Stimulated activated CD8-positive, alpha-beta memory T cell treated with anti-CD3 and anti-CD28 coated beads, Interleukin-12 subunit alpha, Interleukin-12 subunit beta, amount 100 ng/mL, for 4 hours (primary cell): ENCODE measurements around the gene ACER3.
"Not testable (repeated sequence)": the region's sequence is repeated elsewhere in the genome, so short reads cannot be mapped to it uniquely, and the experiment has no call there.

Experiments used
- DNase-seq: peaks from one replicate; pipeline ENCODE4 v3.0.0-alpha.2; 2020; ENCODE audit warnings: low read depth

ACER3 gene

DNA sequence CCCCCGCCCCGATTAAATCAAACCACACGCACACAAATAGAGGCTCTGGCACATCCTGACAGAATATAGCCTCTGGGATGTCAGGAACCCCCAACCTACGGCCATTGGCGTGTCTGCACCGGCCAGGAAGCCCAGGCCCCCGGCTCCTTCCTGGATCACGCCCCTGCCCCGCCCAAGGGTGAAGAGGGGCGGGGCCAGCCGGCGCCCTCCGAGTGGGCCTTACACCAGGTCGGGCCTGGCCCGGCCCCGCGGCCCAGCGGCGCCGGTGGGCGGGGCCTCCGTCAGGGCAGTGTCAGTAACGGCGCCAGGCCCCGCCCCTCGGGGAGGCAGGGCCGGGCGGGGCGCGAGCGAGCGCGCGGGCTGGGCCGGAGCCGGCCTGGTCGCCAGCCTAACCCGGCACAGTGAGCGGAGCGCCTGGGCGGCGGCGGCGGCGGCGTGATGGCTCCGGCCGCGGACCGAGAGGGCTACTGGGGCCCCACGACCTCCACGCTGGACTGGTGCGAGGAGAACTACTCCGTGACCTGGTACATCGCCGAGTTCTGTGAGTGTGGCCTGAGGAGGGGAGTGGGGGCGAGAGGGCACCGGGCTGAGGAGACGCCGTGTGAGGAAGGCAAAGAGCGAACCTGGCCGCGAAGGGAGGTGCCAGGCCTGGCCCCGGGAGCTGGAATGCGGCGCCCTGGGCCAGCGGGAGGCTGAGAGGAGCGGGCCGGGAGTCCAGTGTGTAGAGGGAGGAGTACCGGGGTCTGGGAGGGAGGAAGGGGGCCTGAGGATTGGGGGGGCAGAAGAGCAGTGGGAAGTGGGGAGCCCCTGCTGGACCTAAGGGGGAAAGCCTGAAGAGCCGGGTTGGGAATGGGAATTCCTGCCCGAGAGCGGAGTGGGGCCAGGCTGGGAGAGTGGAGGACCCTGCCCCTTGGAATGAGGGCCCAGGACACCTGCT lies at the start of gene ACER3:
Gene ACER3, plus strand, starts transcription at position 380 of the 937 bp plus-strand sequence. Its CDS starts 59 bp downstream, at position 439.
- DNase-seq, result peak; percentile 79

DNA sequence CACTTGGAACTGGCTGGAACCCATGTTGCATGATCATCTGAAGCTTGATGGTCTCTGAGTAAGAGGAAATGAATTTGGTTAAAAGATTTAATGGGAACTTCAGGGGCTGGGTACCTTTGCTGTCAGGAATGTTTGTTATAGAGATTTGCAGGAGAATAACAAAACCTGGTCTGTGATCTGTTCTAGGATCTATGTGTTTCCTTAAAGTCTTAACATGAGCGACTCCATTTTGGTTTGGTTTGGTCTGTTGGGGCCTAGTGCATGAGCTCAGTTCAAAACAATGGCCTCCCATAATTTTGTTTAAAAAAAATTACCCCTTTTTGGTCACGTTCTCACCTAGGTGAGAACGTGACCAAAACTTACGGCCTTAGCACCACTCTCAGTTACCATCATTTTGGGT lies 49.5 kb upstream of the ACER3 start:
- no peak for DNase-seq

DNA sequence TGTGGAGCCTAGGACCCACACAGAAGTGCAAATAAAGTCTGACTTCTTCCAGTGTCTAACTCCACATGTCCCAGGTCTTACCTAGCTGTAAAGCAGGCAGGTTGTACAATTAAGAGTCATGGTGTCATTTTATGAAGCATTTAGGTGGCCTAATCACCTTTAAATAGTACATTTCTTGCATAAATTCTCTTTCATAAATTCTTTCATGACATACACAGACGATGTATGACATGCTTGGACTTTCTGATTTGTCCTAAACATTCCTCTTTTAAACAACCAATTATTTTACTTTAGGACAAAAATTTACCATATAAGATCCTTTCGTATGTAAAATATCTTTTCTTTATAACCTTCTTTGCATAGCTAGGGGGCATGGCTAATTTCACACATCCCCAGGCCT lies 46.3 kb upstream of the ACER3 start:
- no peak for DNase-seq

DNA sequence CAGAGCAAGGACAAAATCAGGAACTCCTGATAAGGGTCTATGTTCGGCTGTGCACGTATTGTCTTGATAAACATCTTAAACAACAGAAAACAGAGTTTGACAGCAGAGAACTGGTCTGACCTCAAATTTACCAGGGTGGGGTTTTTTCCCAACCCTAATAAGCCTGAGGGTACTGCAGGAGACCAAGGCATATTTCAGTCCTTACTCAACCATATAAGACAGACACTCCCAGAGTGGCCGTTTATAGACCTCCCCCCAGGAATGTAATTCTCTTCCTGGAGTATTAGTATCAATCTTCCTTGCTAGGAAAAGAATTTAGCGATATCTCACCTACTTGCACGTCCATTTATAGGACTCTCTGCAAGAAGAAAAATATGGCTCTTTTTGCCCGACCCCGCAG lies 45.0 kb upstream of the ACER3 start:
- not testable (repeated sequence) for DNase-seq

DNA sequence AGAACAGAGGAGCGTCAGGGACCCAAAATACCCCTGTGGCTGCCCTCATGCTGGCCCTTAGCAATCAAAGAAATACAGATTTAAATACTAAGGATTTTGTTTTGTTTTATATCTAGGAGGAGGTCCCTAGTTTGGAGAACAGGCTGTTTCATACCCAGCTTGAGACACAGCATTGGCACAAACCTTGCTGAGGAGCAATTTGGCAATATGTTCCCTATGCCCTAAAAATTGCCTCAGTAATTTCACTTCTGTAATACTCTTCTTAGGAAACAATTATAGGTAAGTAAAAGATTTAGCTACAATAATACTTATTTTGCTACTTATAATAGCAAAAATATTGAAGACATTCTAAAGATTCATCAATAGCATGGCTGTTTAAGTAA lies 40.5 kb upstream of the ACER3 start:
- DNase-seq, result no peak

DNA sequence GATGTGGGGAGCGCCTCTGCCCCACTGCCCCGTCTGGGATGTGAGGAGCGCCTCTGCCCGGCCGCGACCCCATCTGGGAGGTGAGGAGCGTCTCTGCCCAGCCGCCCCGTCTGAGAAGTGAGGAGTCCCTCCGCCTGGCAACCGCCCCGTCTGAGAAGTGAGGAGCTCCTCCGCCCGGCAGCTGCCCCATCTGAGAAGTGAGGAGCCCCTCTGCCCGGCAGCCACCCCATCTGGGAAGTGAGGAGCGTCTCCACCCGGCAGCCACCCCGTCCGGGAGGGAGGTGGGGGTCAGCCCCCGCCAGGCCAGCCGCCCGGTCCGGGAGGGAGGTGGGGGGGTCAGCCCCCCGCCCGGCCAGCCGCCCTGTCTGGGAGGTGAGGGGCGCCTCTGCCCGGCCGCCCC lies 39.3 kb upstream of the ACER3 start:
- DNase-seq, result not testable (repeated sequence)

DNA sequence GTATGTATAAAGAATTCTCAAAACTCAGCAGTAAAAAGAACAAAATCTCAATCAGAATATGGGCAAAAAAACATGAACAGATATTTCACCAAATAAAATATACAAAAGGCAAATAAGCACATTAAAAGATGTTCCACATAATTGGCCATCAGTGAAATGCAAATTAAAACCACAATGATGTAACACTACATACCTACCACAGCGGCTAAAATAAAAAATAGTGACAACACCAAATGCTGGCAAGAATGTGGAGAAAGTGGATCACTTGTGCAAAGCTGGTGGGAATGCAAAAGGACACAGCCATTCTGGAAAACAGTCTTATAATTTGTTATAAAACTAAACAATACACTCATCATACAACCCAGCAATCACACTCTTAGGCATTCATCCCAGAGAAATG lies 38.3 kb upstream of the ACER3 start:
- DNase-seq, result no peak

DNA sequence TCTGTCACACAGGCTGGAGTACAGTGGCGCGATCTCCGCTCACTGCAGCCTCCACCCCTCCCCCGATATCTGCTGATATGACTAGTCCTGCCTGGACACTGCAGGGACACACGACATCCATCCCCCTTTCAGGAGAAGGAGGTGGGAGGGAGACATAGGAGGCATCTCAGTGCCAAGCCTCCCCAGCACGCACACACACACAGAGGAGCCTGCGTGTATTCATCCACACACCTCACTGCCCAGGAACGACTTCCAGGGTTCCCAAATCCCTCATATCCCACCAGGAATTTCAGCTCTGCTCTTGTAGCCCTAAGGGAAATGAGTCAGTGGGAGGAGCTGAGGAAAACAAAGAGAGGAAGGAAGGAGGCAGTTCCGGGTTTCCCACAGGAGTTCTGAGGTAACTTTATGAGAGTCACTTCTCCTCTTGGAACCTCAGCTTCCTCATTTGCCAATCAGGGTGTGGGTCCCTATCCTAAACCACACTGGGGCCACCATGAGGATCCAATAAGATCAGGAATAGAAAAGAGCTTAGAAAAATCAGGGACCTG lies 37.2 kb upstream of the ACER3 start:
- DNase-seq, result no peak

DNA sequence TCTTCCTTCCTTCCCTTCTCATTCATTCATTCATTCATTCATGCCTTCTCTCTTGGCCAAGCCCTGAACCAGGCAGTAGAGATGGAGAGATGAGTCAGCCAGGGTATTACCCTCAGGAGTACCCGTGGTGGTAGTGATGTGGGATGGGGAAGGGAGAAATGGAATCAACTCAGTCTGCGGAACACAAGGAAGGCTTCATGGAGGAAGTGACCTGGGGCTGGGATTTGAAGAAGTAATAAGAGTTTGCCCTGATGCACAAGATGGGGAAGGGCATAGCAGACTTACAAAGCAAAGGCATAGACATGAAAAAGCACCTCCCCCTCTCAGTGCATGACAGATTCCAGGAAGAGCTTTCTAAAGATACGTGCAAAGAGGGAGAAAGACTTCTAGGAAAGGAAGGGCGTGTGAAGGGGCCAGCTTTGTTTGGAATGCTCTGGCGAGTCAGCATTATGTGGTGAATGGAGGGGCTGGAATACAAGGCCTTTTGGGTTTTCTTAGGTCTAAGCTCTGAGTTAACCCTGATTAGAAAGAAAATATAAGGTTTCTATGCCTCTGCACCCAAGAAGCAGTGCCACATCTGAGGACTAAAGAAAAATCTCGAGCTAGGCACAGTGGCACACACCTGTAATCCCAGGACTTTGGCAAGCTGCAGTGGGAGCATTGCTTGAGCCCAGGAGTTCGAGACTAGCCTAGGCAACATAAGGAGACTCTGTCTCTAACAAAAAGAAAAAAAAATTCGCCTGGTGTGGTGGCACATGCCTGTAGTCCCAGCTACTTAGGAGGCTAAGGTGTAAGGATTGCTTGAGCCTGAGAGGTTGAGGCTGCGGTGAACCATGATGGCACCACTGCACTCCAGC lies 36.4 kb upstream of the ACER3 start:
- DNase-seq, result no peak

DNA sequence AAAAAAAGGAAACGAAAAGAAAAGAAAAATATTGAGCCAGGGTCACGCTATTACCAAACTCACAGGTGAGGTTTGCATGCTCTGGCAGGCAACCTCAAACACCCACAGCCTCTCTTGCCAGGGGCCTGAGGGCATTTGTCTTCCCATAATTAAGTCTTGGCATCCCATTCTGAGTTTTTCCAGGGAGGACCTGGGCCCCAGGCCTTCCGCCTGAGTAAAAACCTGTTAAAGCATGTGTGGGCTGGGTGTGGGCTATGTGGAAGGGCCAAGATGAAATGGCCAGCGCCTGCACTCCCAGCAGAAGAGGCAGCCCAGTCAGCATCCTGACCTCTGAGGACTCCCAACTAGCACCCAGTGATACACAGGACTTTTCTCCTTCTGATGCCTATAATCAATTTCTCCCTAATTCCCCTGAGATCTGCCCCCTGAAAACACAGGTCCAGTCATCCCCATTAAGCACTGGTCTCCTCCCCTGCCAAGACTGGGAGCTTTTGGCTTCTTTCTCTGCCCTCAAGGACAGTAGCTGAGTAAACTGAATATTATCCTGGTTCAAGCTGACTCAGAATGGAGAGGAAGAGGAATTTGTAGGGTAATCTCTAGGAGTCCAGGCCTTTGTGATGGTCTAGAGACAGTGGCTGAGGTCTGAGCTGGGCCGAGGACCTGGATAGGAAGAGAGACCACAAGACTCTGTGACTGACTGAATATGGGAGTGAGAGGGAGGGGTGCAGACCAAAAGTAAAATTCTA lies 35.6 kb upstream of the ACER3 start:
- DNase-seq, result no peak

DNA sequence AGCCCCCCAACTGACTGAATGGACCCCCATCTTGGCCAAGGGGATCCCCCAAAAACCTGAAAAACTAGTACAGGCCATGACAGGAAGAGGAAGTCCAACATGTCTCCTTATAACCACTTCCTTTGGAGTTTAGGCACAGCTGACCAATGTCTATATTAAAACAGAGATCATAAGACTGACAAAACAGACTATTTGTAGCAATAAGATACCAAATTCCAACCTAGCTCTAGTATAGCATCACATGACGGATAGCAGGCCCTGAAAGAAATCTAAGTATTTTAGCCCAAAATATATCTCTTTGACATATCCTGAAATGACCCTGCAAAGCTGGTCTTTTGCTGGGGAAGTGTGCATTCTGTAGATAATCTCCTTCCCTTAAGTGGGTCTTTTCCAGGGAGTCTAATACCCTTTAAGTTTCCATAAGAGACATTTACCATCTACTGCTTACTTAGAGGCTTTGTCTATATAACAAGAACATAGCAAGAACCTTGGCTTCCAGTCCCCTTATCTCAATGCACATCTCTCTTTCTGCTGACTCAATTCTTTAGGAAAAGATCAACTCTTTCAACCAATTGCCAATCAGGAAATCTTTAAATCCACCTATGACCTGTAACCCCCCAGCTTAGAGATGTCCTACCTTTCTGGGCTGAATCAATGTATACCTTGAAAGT lies 34.9 kb upstream of the ACER3 start:
- DNase-seq, result no peak

DNA sequence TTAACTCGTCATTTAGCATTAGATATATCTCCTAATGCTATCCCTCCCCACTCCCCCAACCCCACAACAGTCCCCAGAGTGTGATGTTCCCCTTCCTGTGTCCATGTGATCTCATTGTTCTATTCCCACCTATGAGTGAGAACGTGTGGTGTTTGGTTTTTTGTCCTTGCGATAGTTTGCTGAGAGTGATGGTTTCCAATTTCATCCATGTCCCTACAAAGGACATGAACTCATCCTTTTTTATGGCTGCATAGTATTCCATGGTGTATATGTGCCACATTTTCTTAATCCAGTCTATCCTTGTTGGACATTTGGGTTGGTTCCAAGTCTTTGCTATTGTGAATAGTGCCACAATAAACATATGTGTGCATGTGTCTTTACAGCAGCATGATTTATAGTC lies 34.2 kb upstream of the ACER3 start:
- DNase-seq, result not testable (repeated sequence)

DNA sequence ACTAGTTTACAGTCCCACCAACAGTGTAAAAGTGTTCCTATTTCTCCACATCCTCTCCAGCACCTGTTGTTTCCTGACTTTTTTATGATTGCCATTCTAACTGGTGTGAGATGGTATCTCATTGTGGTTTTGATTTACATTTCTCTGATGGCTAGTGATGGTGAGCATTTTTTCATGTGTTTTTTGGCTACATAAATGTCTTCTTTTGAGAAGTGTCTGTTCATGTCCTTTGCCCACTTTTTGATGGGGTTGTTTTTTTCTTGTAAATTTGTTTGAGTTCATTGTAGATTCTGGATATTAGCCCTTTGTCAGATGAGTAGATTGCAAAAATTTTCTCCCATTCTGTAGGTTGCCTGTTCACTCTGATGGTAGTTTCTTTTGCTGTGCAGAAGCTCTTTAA lies 33.7 kb upstream of the ACER3 start:
- not testable (repeated sequence) for DNase-seq

DNA sequence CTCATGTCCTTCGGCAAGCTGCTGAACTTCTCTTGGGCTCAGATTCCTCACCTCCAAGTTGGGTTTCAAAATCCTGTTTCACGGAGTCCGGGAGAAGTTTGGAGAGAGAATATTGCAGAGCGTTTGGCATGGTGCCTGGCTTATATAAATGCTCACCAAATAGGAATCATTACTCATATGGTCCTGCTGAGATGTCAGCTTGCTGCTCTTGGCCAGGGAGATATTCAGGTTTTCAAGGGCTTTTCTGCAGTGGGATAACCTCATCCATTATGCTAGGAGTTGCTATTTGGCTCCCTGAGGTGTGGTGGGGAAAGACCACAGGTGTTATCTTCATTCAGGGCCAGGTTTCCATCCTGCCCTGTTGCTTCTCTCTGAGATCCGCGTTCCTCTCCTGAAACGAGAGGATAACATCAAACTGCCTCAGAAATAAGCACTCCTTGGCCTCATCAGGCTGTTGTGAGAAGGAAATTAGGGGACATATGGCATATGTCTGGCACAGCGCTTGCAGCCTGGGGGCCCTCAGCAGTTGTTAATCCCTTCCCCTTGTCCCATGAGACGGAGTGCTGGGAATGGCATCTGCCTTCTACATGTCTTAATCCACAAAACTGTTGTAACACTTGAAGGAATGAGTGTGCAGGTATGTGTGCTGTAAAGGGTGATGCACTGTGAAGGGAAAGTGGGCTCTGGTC lies 29.9 kb upstream of the ACER3 start:
- no peak for DNase-seq

DNA sequence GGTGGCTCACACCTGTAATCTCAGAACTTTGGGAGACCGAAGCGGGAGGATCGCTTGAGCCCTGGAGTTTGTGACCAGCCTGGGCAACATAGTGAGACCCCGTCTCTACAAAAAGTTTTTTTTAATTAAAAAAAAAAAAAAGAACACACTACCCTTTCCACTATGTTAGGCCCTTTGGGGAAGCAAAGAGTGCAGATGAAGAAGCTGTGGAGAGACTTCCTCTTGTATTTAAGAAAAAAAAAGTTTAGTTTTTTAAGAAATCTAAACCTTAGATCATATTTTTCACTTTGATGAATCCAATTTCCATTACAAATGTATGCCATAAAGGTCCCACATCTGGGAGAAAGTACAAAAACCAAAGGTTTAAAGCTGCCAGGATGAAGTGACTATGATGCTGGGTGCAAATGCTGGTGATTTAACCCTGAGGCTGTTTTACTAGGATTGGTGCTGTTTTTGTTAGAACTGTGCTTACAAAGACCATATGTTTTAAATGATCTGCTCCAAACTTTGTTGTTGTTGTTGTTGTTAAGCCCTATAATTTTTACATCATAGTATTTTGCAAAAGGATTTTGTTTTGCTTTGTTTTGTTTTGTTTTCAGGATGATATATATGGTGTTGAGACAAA lies 28.9 kb upstream of the ACER3 start:
- DNase-seq, result no peak

DNA sequence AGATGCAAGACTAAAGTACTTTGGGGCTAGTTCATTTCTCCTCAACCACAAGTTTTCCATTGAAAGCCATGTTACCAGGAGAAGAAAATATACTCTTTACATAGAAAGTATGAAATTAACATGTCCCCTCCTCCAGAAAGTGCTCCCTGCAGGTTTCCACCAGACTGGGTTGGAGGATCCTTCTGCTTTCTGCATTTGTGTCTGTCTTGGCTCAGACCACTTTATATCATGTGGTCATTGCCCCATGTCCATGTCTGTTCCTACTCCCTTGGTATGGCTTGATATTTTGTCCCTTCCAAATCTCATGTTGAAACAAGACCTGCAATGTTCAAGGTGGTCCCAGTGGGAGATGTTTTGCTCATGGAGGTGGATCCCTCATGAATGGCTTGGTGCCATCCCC lies 28.4 kb upstream of the ACER3 start:
- no peak for DNase-seq

DNA sequence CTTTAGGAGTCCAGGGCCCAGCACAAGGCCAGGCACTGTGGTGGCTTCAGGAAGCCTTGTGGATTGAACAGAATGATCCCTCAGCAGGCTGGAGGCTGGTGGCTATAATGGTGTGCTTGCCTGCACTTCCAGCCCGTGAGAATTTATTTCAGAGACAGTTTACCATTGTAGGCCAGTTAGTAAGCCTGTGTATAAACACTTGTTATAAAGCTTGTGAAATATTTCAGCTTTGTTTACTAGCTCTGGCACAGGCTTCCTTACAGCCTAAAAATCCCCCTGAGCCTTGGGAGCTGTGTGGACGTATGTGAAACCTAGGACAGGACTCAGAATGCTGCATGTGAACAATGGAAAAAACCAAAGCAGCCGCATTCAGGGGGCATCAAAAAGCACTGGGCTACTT lies 26.6 kb upstream of the ACER3 start:
- DNase-seq, result no peak

DNA sequence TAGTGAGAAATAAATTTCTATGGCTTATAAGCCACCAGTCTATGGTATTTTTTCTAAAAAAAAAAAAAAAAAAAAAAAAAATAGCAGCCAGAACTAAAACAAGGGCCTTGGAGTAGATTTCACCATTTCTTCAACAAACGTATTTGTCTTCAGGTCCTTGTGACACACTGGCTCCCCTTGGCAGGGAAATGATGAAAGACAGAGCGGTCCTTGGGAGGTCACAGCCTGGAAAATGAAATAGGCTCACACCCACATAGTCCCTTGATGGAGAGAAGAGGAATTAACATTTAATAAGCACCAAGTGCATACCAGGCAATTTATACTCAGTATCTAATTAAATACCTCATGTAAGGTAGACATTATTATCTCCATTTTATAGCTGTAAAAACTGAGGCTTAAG lies 25.7 kb upstream of the ACER3 start:
- no peak for DNase-seq

DNA sequence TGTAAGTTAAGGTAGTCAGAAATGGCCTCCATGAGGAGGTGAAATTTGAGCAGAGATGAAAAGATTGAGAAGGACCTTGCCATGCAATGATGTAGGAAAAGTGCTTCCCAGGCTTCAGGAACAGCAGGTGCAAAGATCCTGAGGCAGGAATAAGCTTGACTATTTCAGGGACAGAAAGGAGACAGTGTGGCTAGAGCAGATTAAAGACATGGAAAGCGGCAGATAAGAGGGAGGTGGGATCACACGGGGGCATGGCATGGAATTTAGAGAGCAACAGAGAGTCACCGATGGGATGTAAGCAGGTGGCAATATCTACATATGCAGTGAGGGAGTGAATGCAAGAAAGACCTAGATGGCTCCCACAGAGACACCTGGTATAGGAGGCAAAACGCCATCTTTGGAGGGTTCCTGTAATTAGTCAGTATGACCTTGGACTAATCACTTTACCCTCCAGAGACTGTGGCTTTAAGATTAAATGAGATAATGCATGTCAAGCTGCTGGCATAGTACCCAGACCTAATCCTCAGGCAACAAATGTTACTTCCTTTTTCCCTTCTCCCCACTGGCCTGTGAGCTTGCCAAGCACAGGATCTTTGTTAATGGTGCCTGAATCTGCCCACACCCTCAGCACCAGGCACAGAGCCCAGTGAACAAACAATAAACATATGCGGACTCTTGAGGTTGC lies 24.6 kb upstream of the ACER3 start:
- DNase-seq, result no peak
